T-helper 2 cell treated with Interferon-gamma antibody and Interleukin-4, amounts not matched to agents 100 ng/mL and 5 ng/mL, for 36 hours (primary cell): ENCODE measurements around the gene TXNIP. TPM values are rescaled to one million over a fixed set of nuclear protein-coding genes. Genes with fewer than 3 reads are reported as not detected.

Experiments
- intact Hi-C: fragments of 100-400 bp; cut with micrococcal nuclease; formaldehyde crosslinking; loops from one replicate; pipeline ENCODE4 v1.15.1; 2023
- total RNA-seq: library from RNA; stranded (reverse); gene quantifications from 2 replicates; pipeline ENCODE4 v1.2.3, GENCODE V29; 2022

TXNIP gene
- total RNA-seq, 1 donor from 2014 or later = 226 TPM

DNA sequence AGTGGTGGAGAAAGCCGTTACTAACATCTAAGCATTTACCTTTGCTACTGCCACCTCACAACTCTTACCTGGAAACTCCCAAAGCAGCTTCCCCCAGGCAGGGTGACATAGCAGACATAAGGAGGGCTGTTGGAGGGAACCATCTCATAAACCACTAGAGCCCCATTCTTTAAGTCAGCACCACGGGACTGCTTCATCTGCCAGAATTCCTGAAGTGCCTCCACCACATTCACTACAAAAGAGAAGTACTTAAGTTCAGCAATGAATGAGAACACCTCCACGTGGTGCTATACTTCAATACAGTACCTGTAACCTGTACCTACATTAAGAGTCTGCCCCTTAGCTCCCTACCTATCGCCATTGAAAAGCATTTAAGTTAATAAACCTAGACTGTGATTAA is 48.8 kb downstream of the TXNIP start:
- intact Hi-C loops = no loop called here

DNA sequence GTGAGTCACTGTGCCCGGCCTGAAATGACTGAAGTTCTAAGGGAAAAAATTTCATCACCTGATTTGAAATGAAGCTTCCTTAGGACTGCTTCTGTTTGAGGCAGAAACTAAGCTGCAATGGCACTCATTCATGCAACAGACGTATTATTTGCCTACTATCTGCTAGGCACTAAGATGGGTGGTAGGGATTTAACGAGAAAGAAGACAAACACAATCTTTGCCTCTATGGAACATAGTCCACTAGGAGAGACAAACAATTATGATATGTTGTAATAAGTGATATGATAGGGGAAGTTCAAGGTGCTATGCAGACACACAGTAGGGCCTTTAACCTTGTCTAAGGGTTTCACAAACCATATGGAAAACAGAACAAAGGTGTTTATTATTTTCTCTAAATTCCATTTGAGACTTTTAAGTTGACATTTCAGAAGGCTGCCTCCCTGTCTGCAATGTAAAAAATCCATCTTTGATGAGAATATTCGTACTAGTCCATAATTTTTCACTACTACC is 49.8 kb downstream of the TXNIP start:
- intact Hi-C loops = no loop called here

DNA sequence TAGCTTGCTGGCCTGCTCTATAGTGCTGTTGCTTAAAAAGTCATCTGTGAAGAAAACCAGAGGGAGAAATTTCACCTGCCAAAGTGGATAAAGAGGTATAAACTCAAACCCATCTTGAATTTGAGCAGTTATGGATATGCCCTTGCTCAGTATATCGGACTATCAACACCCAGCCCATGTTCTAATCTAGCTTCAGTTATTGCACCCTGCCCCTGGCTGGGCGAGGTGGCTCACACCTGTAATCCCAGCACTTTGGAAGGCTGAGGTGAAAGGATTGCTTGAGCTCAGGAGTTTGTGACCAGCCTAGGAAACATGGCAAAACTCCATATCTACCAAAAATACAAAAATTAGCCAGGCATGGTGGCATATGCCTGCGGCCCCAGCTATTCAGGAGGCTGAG is 51.8 kb downstream of the TXNIP start:
- intact Hi-C loops = no loop called here

DNA sequence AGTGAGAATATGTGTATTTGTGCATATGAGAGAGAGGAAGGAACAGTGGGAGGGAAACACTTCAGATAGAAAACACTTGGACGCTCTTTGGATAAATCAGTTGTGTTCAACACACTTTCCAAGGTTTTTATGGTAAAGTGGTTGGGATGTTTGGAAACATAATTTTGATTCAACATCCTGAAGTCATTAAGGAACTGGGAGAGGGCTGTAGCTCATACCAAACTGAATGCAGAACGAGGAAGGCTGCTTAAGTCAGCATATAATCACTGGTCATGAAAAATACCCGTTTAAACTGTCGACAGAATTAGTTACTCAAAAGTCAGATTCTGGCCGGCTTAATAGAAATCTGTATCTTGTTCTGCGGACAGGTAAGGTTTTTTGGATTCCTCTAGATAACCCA is 53.5 kb downstream of the TXNIP start:
- intact Hi-C loops = no loop called here

Other genes with a start within 250 kb of the TXNIP start
- gene RNF115, start 172.5 kb downstream of the TXNIP start, total RNA-seq = 14.8 and 16.4 TPM in 2 replicates
- gene POLR3C, start 172.4 kb downstream of the TXNIP start, total RNA-seq = 33.0 and 35.2 TPM in 2 replicates
- 2.8 and 4.0 TPM in 2 replicates for gene NUDT17, start 150.9 kb downstream of the TXNIP start, total RNA-seq
- gene PIAS3, start 137.5 kb downstream of the TXNIP start, total RNA-seq = 20.5 and 21.3 TPM in 2 replicates
- gene ANKRD35, start 110.7 kb downstream of the TXNIP start, total RNA-seq = 0.48 and 0.66 TPM in 2 replicates
- 1.1 and 1.5 TPM in 2 replicates for gene ITGA10, start 86.5 kb downstream of the TXNIP start, total RNA-seq
- 29.8 and 31.3 TPM in 2 replicates for gene PEX11B, start 77.9 kb downstream of the TXNIP start, total RNA-seq
- gene RBM8A, start 69.1 kb downstream of the TXNIP start, total RNA-seq = 199 and 205 TPM in 2 replicates
- gene LIX1L, start 38.6 kb downstream of the TXNIP start, total RNA-seq = 39.3 and 41.5 TPM in 2 replicates
- 1.2 and 1.3 TPM in 2 replicates for gene ANKRD34A, start 32.0 kb downstream of the TXNIP start, total RNA-seq
- 20.8 and 21.8 TPM in 2 replicates for gene POLR3GL, start 31.9 kb downstream of the TXNIP start, total RNA-seq
- not detected in 2 replicates for gene HJV, start 25.2 kb upstream of the TXNIP start, total RNA-seq
- gene NBPF10, start 148.2 kb upstream of the TXNIP start, total RNA-seq = 4.2 and 4.5 TPM in 2 replicates
- 40.3 and 42.8 TPM in 2 replicates for gene NOTCH2NLA, start 232.4 kb upstream of the TXNIP start, total RNA-seq